Thyroid gland (tissue), 4 donors: ENCODE measurements around the gene NPW. TPM values are rescaled to one million over a fixed set of nuclear protein-coding genes. Genes with fewer than 3 reads are reported as not detected.

Source experiments
- DNase-seq, 2 donors: peaks; one replicate each; pipeline ENCODE4 v3.0.0-alpha.2; 2019
- H3K27ac ChIP-seq, 3 donors: fragments of 200-600 bp; sonication (generic); 1 replicate in 2 of 3; 2 replicates in 1 of 3; pipeline ENCODE4 v1.5.1; 2016 to 2019; ENCODE audit warnings: mild to moderate bottlenecking in 1 of 3, moderate library complexity in 1 of 3
- H3K27me3 ChIP-seq: fragments of 200-600 bp; sonication (generic); one replicate; pipeline ENCODE4 v1.5.1; 2019
- H3K36me3 ChIP-seq, 2 donors: fragments of 200-600 bp; sonication (generic); one replicate each; pipeline ENCODE4 v1.5.1; 2016 to 2019
- H3K4me1 ChIP-seq, 2 donors: fragments of 200-600 bp; sonication (generic); one replicate each; pipeline ENCODE4 v1.5.1; 2017 to 2019
- H3K4me3 ChIP-seq, 3 donors: fragments of 200-600 bp; sonication (generic); replicated peaks in 1 of 3; 1 replicate in 2 of 3; 2 replicates in 1 of 3; pipeline ENCODE4 v1.5.1; 2016; ENCODE audit warnings: mild to moderate bottlenecking in 1 of 3
- H3K9me3 ChIP-seq: fragments of 200-600 bp; sonication (generic); one replicate; pipeline ENCODE4 v1.5.1; 2017
- POLR2A ChIP-seq, 2 donors: fragments of 450-650 bp; IDR thresholded peaks; one replicate each; pipeline ENCODE4 v1.6.1; 2017; ENCODE audit warnings: antibody characterized with exemption in 2 of 2, mild to moderate bottlenecking in 2 of 2, moderate library complexity in 1 of 2
- WGBS, 2 donors: methylation state at CpG; one replicate each; pipeline ENCODE4 v1.1.5; 2017; 5-methylcytosine and 5-hydroxymethylcytosine counted together
- intact Hi-C: fragments of 100-400 bp; cut with DNase I; formaldehyde crosslinking; loops from one replicate; pipeline ENCODE4 v1.15.1; 2023
- total RNA-seq, 4 donors: library from RNA; depleted of rRNA; stranded (reverse); fragments of >200 nt; gene quantifications; one replicate each; pipeline ENCODE4 v1.2.3, GENCODE V29; 2016
- TF ChIP-seq, protein P1 (sequence below), 6 experiments: fragments of 200-600 bp in 3 of 6; fragments of 450-650 bp in 3 of 6; sonication (generic) in 3 of 6; IDR thresholded peaks; one replicate each; pipeline ENCODE4 v1.5.1; 2016 to 2019; ENCODE audit warnings: antibody characterized with exemption in 6 of 6, mild to moderate bottlenecking in 2 of 6, inconsistent platforms in 1 of 6, moderate library complexity in 1 of 6

Gene NPW
- total RNA-seq, 4 donors from 2014 or later = 0.54 to 0.63 TPM; not detected in 2

GRCh38 chr16:2015947-2016208 is 3.7 kb upstream of the NPW start:
- no peak overlapping the region for H3K4me3 ChIP-seq
- peaks cover 0 to 16% of the 10 kb centered on the region in 2 donors for H3K4me1 ChIP-seq
- 85 to 88% methylated on average over 7 of the region's 7 CpGs for WGBS, 2 donors
- DNase-seq = no peak
- intact Hi-C loops = no loop called here
- no peak for TF ChIP-seq POLR2A (IDR thresholded peaks at IDR 0.05)
- TF ChIP-seq, protein P1, sequence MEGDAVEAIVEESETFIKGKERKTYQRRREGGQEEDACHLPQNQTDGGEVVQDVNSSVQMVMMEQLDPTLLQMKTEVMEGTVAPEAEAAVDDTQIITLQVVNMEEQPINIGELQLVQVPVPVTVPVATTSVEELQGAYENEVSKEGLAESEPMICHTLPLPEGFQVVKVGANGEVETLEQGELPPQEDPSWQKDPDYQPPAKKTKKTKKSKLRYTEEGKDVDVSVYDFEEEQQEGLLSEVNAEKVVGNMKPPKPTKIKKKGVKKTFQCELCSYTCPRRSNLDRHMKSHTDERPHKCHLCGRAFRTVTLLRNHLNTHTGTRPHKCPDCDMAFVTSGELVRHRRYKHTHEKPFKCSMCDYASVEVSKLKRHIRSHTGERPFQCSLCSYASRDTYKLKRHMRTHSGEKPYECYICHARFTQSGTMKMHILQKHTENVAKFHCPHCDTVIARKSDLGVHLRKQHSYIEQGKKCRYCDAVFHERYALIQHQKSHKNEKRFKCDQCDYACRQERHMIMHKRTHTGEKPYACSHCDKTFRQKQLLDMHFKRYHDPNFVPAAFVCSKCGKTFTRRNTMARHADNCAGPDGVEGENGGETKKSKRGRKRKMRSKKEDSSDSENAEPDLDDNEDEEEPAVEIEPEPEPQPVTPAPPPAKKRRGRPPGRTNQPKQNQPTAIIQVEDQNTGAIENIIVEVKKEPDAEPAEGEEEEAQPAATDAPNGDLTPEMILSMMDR (IDR thresholded peaks at IDR 0.05) = no peak
- no peaks in the 10 kb centered on the region for H3K9me3 ChIP-seq
- no peak overlapping the region for H3K27ac ChIP-seq
- no peaks in the 10 kb centered on the region for H3K36me3 ChIP-seq
- H3K27me3 ChIP-seq = peaks cover 7% of the 10 kb centered on the region

DNA sequence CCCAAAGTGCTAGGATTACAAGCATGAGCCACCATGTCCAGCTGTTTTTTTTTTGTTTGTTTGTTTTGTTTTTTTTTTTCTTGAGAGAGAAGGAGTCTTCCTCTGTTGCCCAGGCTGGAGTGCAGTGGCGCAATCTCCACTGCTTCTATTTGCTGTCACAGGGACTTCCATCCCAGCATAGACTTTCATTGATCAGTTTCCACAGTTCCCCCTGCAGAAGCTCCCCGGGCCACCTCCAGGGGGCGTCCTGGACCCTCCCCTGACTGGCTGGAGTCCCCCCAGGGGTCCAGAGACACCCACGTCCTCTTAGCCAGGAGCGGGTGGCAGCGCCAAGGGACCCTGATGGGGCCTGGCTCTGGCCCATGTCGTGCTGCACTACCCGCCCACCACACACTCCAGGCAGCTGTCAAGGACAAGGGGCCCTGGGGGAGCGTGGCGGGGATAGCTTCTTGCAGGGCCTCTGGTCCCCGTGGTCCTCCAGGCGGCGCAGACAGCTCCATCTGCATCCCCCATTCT is 3.1 kb upstream of the NPW start:
- H3K4me1 ChIP-seq = peaks cover 0 to 16% of the 10 kb centered on the region in 2 donors
- H3K36me3 ChIP-seq = no peaks in the 10 kb centered on the region
- no peaks in the 10 kb centered on the region for H3K9me3 ChIP-seq
- intact Hi-C loops = no loop called here
- no peak overlapping the region for H3K4me3 ChIP-seq
- WGBS, 2 donors = 38 to 51% methylated on average over 7 to 10 of the region's 13 CpGs
- H3K27me3 ChIP-seq = peaks cover 7% of the 10 kb centered on the region
- DNase-seq = no peak
- no peak overlapping the region for H3K27ac ChIP-seq
- TF ChIP-seq, protein P1 (IDR thresholded peaks at IDR 0.05) = peak in 1 of 6 experiments; percentile 13
- TF ChIP-seq POLR2A (IDR thresholded peaks at IDR 0.05) = no peak

DNA sequence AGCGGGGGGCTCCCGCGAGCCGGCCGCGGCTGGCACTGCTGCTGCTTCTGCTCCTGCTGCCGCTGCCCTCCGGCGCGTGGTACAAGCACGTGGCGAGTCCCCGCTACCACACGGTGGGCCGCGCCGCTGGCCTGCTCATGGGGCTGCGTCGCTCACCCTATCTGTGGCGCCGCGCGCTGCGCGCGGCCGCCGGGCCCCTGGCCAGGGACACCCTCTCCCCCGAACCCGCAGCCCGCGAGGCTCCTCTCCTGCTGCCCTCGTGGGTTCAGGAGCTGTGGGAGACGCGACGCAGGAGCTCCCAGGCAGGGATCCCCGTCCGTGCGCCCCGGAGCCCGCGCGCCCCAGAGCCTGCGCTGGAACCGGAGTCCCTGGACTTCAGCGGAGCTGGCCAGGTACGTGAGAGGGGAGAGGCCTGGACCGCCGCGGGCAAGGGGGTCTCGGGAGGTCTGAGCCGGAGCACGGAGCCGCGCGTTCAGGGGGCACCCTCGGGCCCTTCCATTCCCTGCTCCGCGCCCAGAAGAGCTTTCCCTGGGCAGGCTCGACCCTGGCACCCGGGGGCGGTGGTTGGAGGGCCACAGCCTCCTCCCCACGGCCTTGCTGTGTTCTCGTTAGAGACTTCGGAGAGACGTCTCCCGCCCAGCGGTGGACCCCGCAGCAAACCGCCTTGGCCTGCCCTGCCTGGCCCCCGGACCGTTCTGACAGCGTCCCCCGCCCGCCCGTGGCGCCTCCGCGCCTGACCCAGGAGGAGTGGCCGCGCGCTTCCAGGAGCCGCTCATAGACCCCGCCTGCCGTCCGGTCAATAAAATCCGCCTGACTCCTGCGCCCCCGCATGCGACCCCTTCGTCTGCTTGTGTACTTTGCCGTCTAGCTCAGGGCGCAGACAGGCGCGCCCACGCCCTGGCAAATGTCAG is 591 bp downstream of the NPW start:
- TF ChIP-seq, protein P1 (IDR thresholded peaks at IDR 0.05) = no peak
- TF ChIP-seq POLR2A (IDR thresholded peaks at IDR 0.05) = no peak
- no peak for DNase-seq
- Histone ChIP-seq H3K9me3 (no peaks in the 10 kb centered on the region), H3K36me3 (no peaks in the 10 kb centered on the region), H3K4me1 (peaks cover 6 to 29% of the 10 kb centered on the region in 2 donors), H3K4me3 (no peak overlapping the region), H3K27me3 (peaks cover 7% of the 10 kb centered on the region), H3K27ac (no peak overlapping the region)
- intact Hi-C loops = loop anchor here (5.0 kb wide), 1 partner anchor 132 kb away; no protein-coding TSS in a partner anchor
- WGBS, 2 donors = 0 to 1% methylated on average over 16 to 20 of the region's 96 CpGs

GRCh38 chr16:2022723-2023091 is 3.1 kb downstream of the NPW start:
- Histone ChIP-seq H3K27ac (no peak overlapping the region), H3K36me3 (no peaks in the 10 kb centered on the region), H3K4me3 (peak overlapping the region in 1 of 3 donors; percentile 11), H3K27me3 (peaks cover 7% of the 10 kb centered on the region), H3K4me1 (peaks cover 11 to 43% of the 10 kb centered on the region in 2 donors), H3K9me3 (no peaks in the 10 kb centered on the region)
- 3% methylated on average over 4 to 14 of the region's 14 CpGs for WGBS, 2 donors
- peak; percentile 28 to 48 for DNase-seq
- no peak for TF ChIP-seq POLR2A (IDR thresholded peaks at IDR 0.05)
- TF ChIP-seq, protein P1 (IDR thresholded peaks at IDR 0.05) = no peak
- intact Hi-C loops = loop anchor here (5.0 kb wide), 1 partner anchor 130 kb away; no protein-coding TSS in a partner anchor
